Uterus (tissue), 4 donors: ENCODE data around the gene SETD3. TPM values are rescaled to one million over a fixed set of nuclear protein-coding genes. Genes with fewer than 3 reads are reported as not detected.
A peak's percentile ranks its signal among the peaks of the same experiment; 100 is the strongest.

Experiments
- DNase-seq, 2 donors: peaks; one replicate each; pipeline ENCODE4 v3.0.0-alpha.2; 2019 to 2020
- H3K27ac ChIP-seq, 2 donors: fragments of 200-600 bp; sonication (generic); 1 replicate in 1 of 2; 2 replicates in 1 of 2; pipeline ENCODE4 v1.5.1; 2016 to 2018
- H3K27me3 ChIP-seq, 2 donors: fragments of 200-600 bp; sonication (generic); one replicate each; pipeline ENCODE4 v1.5.1; 2018 to 2019; ENCODE audit warnings: control low read depth in 1 of 2
- H3K36me3 ChIP-seq, 2 donors: fragments of 200-600 bp; sonication (generic); one replicate each; pipeline ENCODE4 v1.5.1; 2019; ENCODE audit warnings: control low read depth in 1 of 2
- H3K4me1 ChIP-seq, 2 donors: fragments of 200-600 bp; sonication (generic); one replicate each; pipeline ENCODE4 v1.5.1; 2018 to 2019; ENCODE audit warnings: control low read depth in 1 of 2
- H3K4me3 ChIP-seq, 2 donors: fragments of 200-600 bp; sonication (generic); 1 replicate in 1 of 2; 2 replicates in 1 of 2; pipeline ENCODE4 v1.5.1; 2018 to 2019; ENCODE audit warnings: mild to moderate bottlenecking in 1 of 2
- H3K9me3 ChIP-seq, 2 donors: fragments of 200-600 bp; sonication (generic); one replicate each; pipeline ENCODE4 v1.5.1; 2019; ENCODE audit warnings: control low read depth in 1 of 2
- POLR2A ChIP-seq, 2 donors: fragments of 450-650 bp; IDR thresholded peaks; one replicate each; pipeline ENCODE4 v1.6.1; 2016; ENCODE audit warnings: antibody characterized with exemption in 2 of 2, mild to moderate bottlenecking in 1 of 2, moderate library complexity in 1 of 2
- intact Hi-C: fragments of 100-400 bp; cut with DNase I; formaldehyde crosslinking; loops from one replicate; pipeline ENCODE4 v1.15.1; 2023; ENCODE audit warnings: low total_unique reads
- total RNA-seq, 4 donors: library from RNA; depleted of rRNA in 3 of 4; stranded (reverse); fragments of >200 nt in 3 of 4; gene quantifications; one replicate each; pipeline versions ENCODE4 v1.1.0 to v1.2.4, GENCODE V29; 2014 to 2023
- TF ChIP-seq, protein P1 (sequence below), 4 experiments: fragments of 200-600 bp in 2 of 4; fragments of 450-650 bp in 2 of 4; sonication (generic) in 2 of 4; IDR thresholded peaks; one replicate each; pipeline ENCODE4 v1.5.1; 2016 to 2019; ENCODE audit warnings: antibody characterized with exemption in 4 of 4, mild to moderate bottlenecking in 2 of 4, moderate library complexity in 1 of 4
- donor health status: DM: yes; HTN: yes; CAD: no.

The SETD3 gene
- total RNA-seq: 100 to 1,000 TPM in 3 of 4 donors, 10 to 100 TPM in 1; 98.1 to 151 (median 121) TPM

DNA sequence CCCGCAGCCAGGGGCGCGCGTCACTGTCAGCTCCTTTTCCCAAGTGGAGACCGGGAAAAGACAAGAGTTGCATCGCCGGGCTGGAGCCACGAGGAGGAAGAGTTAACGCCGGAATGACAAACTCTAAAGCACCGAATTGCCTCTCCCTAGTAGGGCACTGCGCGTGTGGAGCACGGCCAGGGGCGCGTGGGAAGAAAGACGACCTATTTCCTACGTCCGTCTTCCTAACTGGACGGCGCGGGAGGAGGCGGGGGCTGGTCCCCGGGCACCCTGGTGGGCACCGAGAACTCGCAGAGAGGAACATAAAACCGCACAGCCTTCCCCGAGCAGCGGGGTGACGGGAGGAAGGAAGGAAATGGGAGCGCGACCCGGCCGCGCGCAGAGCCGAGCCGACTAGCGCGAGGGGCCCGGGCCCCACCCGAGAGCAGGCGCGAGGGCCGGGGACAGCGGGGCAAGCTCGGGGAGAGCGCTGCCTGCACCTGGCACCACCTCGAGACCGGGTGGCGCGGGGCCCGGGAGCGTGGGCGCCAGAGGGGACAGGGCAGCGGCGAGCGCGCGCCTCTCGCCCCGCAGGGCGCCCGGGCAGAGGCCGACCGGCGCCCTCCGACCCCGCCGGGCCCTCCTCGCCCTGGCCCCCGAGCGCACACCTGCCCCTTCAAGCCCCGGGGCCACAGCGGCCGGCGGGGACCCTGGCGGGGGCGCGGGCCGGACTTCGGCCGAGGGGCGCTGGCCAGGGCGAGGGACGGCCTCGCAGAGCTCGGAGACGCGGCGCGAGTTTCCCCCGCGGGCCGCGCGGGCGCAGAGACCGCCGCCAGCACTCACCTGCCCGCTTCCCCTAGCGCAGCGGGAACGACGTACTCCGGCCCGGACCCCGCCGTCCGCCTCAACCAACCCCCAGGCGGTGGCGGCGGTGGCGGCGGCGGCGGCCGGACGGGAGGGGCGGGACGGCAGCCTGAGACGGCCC, at the start of gene SETD3:
Gene SETD3, minus strand, starts transcription at position 954 of the 964 bp plus-strand sequence. CDS start 15,054 bp downstream, outside the sequence.
- intact Hi-C loops: no loop called here
- no peaks in the 10 kb centered on the region for H3K27me3 ChIP-seq
- peak; percentile 51 to 52 for DNase-seq
- peak within 1 kb of the TSS; percentile 91 to 94 for H3K27ac ChIP-seq
- peak within 1 kb of the TSS; percentile 96 to 99 for H3K4me3 ChIP-seq
- no peaks in the 10 kb centered on the region for H3K9me3 ChIP-seq
- H3K36me3 ChIP-seq: no peaks in the 10 kb centered on the region
- TF ChIP-seq, protein P1, sequence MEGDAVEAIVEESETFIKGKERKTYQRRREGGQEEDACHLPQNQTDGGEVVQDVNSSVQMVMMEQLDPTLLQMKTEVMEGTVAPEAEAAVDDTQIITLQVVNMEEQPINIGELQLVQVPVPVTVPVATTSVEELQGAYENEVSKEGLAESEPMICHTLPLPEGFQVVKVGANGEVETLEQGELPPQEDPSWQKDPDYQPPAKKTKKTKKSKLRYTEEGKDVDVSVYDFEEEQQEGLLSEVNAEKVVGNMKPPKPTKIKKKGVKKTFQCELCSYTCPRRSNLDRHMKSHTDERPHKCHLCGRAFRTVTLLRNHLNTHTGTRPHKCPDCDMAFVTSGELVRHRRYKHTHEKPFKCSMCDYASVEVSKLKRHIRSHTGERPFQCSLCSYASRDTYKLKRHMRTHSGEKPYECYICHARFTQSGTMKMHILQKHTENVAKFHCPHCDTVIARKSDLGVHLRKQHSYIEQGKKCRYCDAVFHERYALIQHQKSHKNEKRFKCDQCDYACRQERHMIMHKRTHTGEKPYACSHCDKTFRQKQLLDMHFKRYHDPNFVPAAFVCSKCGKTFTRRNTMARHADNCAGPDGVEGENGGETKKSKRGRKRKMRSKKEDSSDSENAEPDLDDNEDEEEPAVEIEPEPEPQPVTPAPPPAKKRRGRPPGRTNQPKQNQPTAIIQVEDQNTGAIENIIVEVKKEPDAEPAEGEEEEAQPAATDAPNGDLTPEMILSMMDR (IDR thresholded peaks at IDR 0.05): peak in 1 of 4 experiments; percentile 1
- peak in 1 of 2 donors; percentile 67 for TF ChIP-seq POLR2A (IDR thresholded peaks at IDR 0.05)
- peaks cover 7 to 9% of the 10 kb centered on the region in 2 donors for H3K4me1 ChIP-seq

DNA sequence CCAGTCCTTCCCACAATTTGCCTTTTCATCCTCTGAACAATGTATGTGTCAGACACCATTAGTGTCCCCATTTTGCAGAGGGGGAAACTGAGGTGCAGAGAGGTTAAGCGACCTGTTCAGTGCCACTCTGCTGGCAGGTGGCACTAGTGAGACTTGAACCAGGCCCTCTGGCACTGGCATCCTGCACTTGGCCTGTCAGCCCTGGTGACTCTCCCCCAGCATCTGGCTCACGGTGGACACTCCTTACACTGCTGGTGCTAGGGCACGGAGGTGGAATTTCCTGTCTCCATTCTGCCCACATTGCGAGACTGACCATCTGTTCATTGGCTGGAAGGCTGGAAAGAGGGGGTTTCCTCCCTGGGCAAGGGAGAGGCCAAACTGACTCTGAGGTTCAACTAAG, 49.2 kb upstream of the SETD3 start:
- TF ChIP-seq, protein P1 (IDR thresholded peaks at IDR 0.05): no peak
- TF ChIP-seq POLR2A (IDR thresholded peaks at IDR 0.05): no peak
- peak overlapping the region in 1 of 2 donors; percentile 70 for H3K27ac ChIP-seq
- H3K9me3 ChIP-seq: no peaks in the 10 kb centered on the region
- H3K36me3 ChIP-seq: no peaks in the 10 kb centered on the region
- intact Hi-C loops: loop anchor here (10.0 kb wide), 1 partner anchor 75 kb away; the partner anchor contains the start of gene CCDC85C
- peaks cover 0 to 10% of the 10 kb centered on the region in 2 donors for H3K4me1 ChIP-seq
- H3K27me3 ChIP-seq: no peaks in the 10 kb centered on the region
- H3K4me3 ChIP-seq: no peak overlapping the region
- no peak for DNase-seq

DNA sequence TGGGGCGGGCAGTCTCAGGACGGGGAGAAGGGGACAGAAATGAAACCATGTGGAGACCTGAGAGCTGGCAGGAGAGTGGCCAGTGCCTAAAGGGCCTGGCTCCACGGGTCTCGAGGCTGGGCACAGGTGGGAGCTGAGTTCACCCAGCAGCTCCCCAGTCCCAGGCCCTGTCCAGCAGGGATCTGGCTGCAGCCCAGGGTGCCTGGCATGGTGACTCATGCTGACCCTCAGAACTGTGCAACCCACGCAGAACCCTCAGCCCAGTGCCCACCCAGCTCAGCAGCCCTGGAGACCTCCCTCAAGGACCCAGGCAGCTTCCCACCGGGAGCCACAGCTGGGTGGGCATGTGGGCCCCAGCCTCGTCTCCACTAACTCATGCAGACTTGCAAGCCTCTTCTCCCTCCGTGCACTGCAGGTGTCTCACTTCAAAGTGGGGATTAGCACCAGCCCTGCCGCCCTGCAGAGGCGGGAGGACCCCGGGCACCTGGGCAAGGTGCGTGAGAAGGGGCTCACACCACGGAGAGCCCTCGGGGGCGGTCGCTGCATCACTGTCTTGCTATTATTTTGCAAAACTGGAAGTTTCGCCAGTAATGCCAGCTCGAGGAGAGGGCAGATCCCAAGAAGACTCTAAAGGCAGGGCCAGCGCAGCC, 46.9 kb upstream of the SETD3 start:
- no peak overlapping the region for H3K27ac ChIP-seq
- intact Hi-C loops: loop anchor here (10.0 kb wide), 1 partner anchor 77 kb away; the partner anchor contains the start of gene CCDC85C
- H3K36me3 ChIP-seq: no peaks in the 10 kb centered on the region
- no peaks in the 10 kb centered on the region for H3K9me3 ChIP-seq
- H3K27me3 ChIP-seq: no peaks in the 10 kb centered on the region
- H3K4me3 ChIP-seq: no peak overlapping the region
- DNase-seq: no peak
- peaks cover 0 to 18% of the 10 kb centered on the region in 2 donors for H3K4me1 ChIP-seq
- TF ChIP-seq, protein P1 (IDR thresholded peaks at IDR 0.05): no peak
- TF ChIP-seq POLR2A (IDR thresholded peaks at IDR 0.05): no peak

DNA sequence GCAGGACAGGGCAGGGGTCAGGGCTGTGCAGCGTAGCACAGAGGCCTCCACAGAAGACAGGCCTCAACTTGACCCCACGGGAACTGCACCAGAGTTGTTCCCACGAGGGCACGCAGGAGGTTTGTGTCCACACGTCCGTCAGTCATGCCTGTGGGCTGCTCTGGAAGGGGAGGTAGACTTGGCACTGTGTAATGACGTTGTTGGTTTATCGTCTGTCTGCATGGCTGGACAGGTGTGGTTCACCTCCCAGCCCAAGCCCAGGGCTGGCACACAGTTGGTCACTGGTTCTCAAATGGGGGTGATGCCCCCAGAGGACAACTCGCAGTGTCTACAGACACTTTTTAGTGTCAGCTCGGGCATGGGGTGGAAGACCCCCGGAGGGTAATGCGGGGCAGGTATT, 46.4 kb upstream of the SETD3 start:
- intact Hi-C loops: loop anchor here (10.0 kb wide), 1 partner anchor 78 kb away; the partner anchor contains the start of gene CCDC85C
- Histone ChIP-seq H3K27ac (peak overlapping the region in 1 of 2 donors; percentile 3), H3K4me3 (no peak overlapping the region), H3K36me3 (no peaks in the 10 kb centered on the region), H3K27me3 (no peaks in the 10 kb centered on the region), H3K9me3 (no peaks in the 10 kb centered on the region), H3K4me1 (peaks cover 0 to 22% of the 10 kb centered on the region in 2 donors)
- DNase-seq: no peak
- TF ChIP-seq, protein P1 (IDR thresholded peaks at IDR 0.05): no peak
- no peak for TF ChIP-seq POLR2A (IDR thresholded peaks at IDR 0.05)
